Activated CD8-positive, alpha-beta T cell treated with anti-CD3 and anti-CD28 coated beads, Interleukin-2, amount 10 ng/mL, durations not matched to agents 7 days and 5 days (primary cell): ENCODE measurements around the gene GPX5. TPM values are rescaled to one million over a fixed set of nuclear protein-coding genes. Genes with fewer than 3 reads are reported as not detected.
"Not testable (repeated sequence)": the region's sequence is repeated elsewhere in the genome, so short reads cannot be mapped to it uniquely, and the experiment has no call there.

Experiments used
- ATAC-seq: fragments of 150-1000 bp; cut with Tn5 transposase; one replicate; pipeline ENCODE4 v1.10.0; 2021; ENCODE audit warnings: moderate library complexity
- CTCF ChIA-PET: fragments of 350-600 bp; sonication (Branson Sonifier 250); formaldehyde crosslinking; loops from one replicate; lab custom pipeline; 2021; ENCODE audit warnings: antibody characterized with exemption; lab: Charles Lee
- POLR2A ChIA-PET: fragments of 350-600 bp; sonication (Branson Sonifier 250); formaldehyde crosslinking; loops from one replicate; lab custom pipeline; 2021; ENCODE audit warnings: antibody characterized with exemption; lab: Charles Lee
- DNase-seq: peaks from one replicate; pipeline ENCODE4 v3.0.0-alpha.2; 2020
- H3K27ac Mint-ChIP-seq: one replicate; pipeline ENCODE4 v1.8.0; 2021; ENCODE audit warnings: mild to moderate bottlenecking, mixed read lengths
- H3K27me3 Mint-ChIP-seq: one replicate; pipeline ENCODE4 v1.8.0; 2021; ENCODE audit warnings: low read depth, mixed read lengths
- H3K36me3 Mint-ChIP-seq: one replicate; pipeline ENCODE4 v1.8.0; 2021; ENCODE audit warnings: low read depth, mixed read lengths
- H3K4me1 Mint-ChIP-seq: one replicate; pipeline ENCODE4 v1.8.0; 2021; ENCODE audit warnings: low read depth, mixed read lengths
- H3K4me3 Mint-ChIP-seq: one replicate; pipeline ENCODE4 v1.8.0; 2021; ENCODE audit warnings: mild to moderate bottlenecking, mixed read lengths
- H3K9me3 Mint-ChIP-seq: one replicate; pipeline ENCODE4 v1.8.0; 2022; ENCODE audit warnings: mixed read lengths; ENCODE audit not compliant: insufficient read depth
- total RNA-seq, 2 experiments: library from RNA; stranded (reverse); gene quantifications; one replicate each; pipeline ENCODE4 v1.2.3, GENCODE V29; 2021

Gene GPX5
- total RNA-seq, 2 experiments from 2014 or later, result not detected

GRCh38 chr6:28496099-28496779 is 29.4 kb upstream of the GPX5 start:
- Mint-ChIP-seq H3K27me3 (peaks cover 37% of the 10 kb centered on the region), H3K4me3 (no peak overlapping the region), H3K4me1 (peaks cover 5% of the 10 kb centered on the region), H3K36me3 (no peaks in the 10 kb centered on the region), H3K27ac (no peak overlapping the region), H3K9me3 (no peaks in the 10 kb centered on the region)
- DNase-seq (no peak), ATAC-seq (no peak)
- ChIA-PET CTCF (interaction anchor here (0.6 to 3.2 kb wide), 16 partner anchors 9 to 367 kb away, joined by 3 to 25 read pairs (median 4); no protein-coding TSS in a partner anchor), POLR2A (no interaction called here)

- ChIA-PET POLR2A (no interaction called here), CTCF (interaction anchor here (1.1 to 3.2 kb wide), 2 partner anchors 45 to 83 kb away, joined by 6 to 25 read pairs; no protein-coding TSS in a partner anchor)
- no peak overlapping the region for H3K27ac Mint-ChIP-seq
- ATAC-seq (no peak), DNase-seq (no peak)
- peaks cover 29% of the 10 kb centered on the region for H3K27me3 Mint-ChIP-seq
- H3K36me3 Mint-ChIP-seq, result no peaks in the 10 kb centered on the region
- no peak overlapping the region for H3K4me3 Mint-ChIP-seq
- peaks cover 5% of the 10 kb centered on the region for H3K4me1 Mint-ChIP-seq
- no peaks in the 10 kb centered on the region for H3K9me3 Mint-ChIP-seq
These were observed 28.4 kb upstream of the GPX5 start for GRCh38 chr6:28497306-28497705.

- H3K27me3 Mint-ChIP-seq, result peaks cover 26% of the 10 kb centered on the region
- ATAC-seq, result no peak
- CTCF ChIA-PET, result interaction anchor here (1.1 to 3.2 kb wide), 2 partner anchors 45 to 82 kb away, joined by 6 to 25 read pairs; no protein-coding TSS in a partner anchor
- H3K27ac Mint-ChIP-seq, result no peak overlapping the region
- H3K4me3 Mint-ChIP-seq, result no peak overlapping the region
- no peaks in the 10 kb centered on the region for H3K9me3 Mint-ChIP-seq
- no peak for DNase-seq
- peaks cover 5% of the 10 kb centered on the region for H3K4me1 Mint-ChIP-seq
- POLR2A ChIA-PET, result no interaction called here
- no peaks in the 10 kb centered on the region for H3K36me3 Mint-ChIP-seq
These were observed 27.8 kb upstream of the GPX5 start for GRCh38 chr6:28497893-28498292.

GRCh38 chr6:28501259-28501658 is 24.4 kb upstream of the GPX5 start:
- ChIA-PET POLR2A (no interaction called here), CTCF (no interaction called here)
- DNase-seq, result no peak
- peaks cover 3% of the 10 kb centered on the region for H3K4me1 Mint-ChIP-seq
- no peak for ATAC-seq
- H3K36me3 Mint-ChIP-seq, result no peaks in the 10 kb centered on the region
- no peaks in the 10 kb centered on the region for H3K9me3 Mint-ChIP-seq
- H3K4me3 Mint-ChIP-seq, result no peak overlapping the region
- H3K27me3 Mint-ChIP-seq, result peaks cover 26% of the 10 kb centered on the region
- H3K27ac Mint-ChIP-seq, result no peak overlapping the region

GRCh38 chr6:28502136-28502535 is 23.5 kb upstream of the GPX5 start:
- H3K9me3 Mint-ChIP-seq, H3K27ac Mint-ChIP-seq, H3K4me3 Mint-ChIP-seq, H3K36me3 Mint-ChIP-seq, POLR2A ChIA-PET, ATAC-seq, CTCF ChIA-PET, DNase-seq, H3K4me1 Mint-ChIP-seq: not testable (repeated sequence)
- peaks cover 30% of the 10 kb centered on the region for H3K27me3 Mint-ChIP-seq

GRCh38 chr6:28502709-28503305 is 22.9 kb upstream of the GPX5 start:
- ATAC-seq, H3K9me3 Mint-ChIP-seq, DNase-seq, CTCF ChIA-PET, POLR2A ChIA-PET, H3K36me3 Mint-ChIP-seq, H3K4me3 Mint-ChIP-seq, H3K27ac Mint-ChIP-seq: not testable (repeated sequence)
- peaks cover 17% of the 10 kb centered on the region for H3K4me1 Mint-ChIP-seq
- peaks cover 28% of the 10 kb centered on the region for H3K27me3 Mint-ChIP-seq

- no peak overlapping the region for H3K4me3 Mint-ChIP-seq
- H3K27ac Mint-ChIP-seq, result no peak overlapping the region
- DNase-seq, result no peak
- ChIA-PET POLR2A (no interaction called here), CTCF (interaction anchor here (0.8 to 1.5 kb wide), 2 partner anchors 10 to 381 kb away, joined by 3 to 9 read pairs; no protein-coding TSS in a partner anchor)
- no peaks in the 10 kb centered on the region for H3K9me3 Mint-ChIP-seq
- peaks cover 17% of the 10 kb centered on the region for H3K4me1 Mint-ChIP-seq
- no peaks in the 10 kb centered on the region for H3K36me3 Mint-ChIP-seq
- peaks cover 21% of the 10 kb centered on the region for H3K27me3 Mint-ChIP-seq
- ATAC-seq, result no peak
These were observed 19.9 kb upstream of the GPX5 start for GRCh38 chr6:28505733-28506132.

GRCh38 chr6:28506807-28507475 is 18.7 kb upstream of the GPX5 start:
- DNase-seq (no peak), ATAC-seq (peak; percentile 77)
- Mint-ChIP-seq H3K27ac (no peak overlapping the region), H3K27me3 (peaks cover 21% of the 10 kb centered on the region), H3K4me3 (no peak overlapping the region), H3K4me1 (peaks cover 17% of the 10 kb centered on the region), H3K9me3 (no peaks in the 10 kb centered on the region), H3K36me3 (no peaks in the 10 kb centered on the region)
- ChIA-PET CTCF (interaction anchor here (1.0 kb wide), 1 partner anchor 11 kb away, joined by 3 read pairs; no protein-coding TSS in a partner anchor), POLR2A (no interaction called here)

- CTCF ChIA-PET, result no interaction called here
- DNase-seq, result no peak
- Mint-ChIP-seq H3K36me3 (no peaks in the 10 kb centered on the region), H3K4me1 (peaks cover 11% of the 10 kb centered on the region), H3K27ac (no peak overlapping the region), H3K4me3 (no peak overlapping the region), H3K27me3 (peaks cover 40% of the 10 kb centered on the region), H3K9me3 (no peaks in the 10 kb centered on the region)
- POLR2A ChIA-PET, result no interaction called here
- no peak for ATAC-seq
These were observed 13.9 kb upstream of the GPX5 start for GRCh38 chr6:28511628-28512300.

- H3K9me3 Mint-ChIP-seq, ATAC-seq, DNase-seq, H3K4me3 Mint-ChIP-seq, H3K36me3 Mint-ChIP-seq, POLR2A ChIA-PET, H3K27ac Mint-ChIP-seq, CTCF ChIA-PET, H3K4me1 Mint-ChIP-seq: not testable (repeated sequence)
- H3K27me3 Mint-ChIP-seq, result peaks cover 40% of the 10 kb centered on the region
These were observed 13.3 kb upstream of the GPX5 start for GRCh38 chr6:28512387-28512786.

GRCh38 chr6:28515676-28516075 is 10.0 kb upstream of the GPX5 start, which contains the start of gene GPX6:
TSS of gene GPX6 (minus strand) at chr6:28515793. CDS start at chr6:28515743, 50 bp downstream.
- ChIA-PET CTCF (interaction anchor here (1.2 kb wide), 1 partner anchor 27 kb away, joined by 4 read pairs; no protein-coding TSS in a partner anchor), POLR2A (no interaction called here)
- ATAC-seq (no peak), DNase-seq (no peak)
- Mint-ChIP-seq H3K4me1 (no peaks in the 10 kb centered on the region), H3K27ac (no peak within 1 kb of the TSS), H3K9me3 (no peaks in the 10 kb centered on the region), H3K27me3 (peaks cover 55% of the 10 kb centered on the region), H3K4me3 (no peak within 1 kb of the TSS), H3K36me3 (no peaks in the 10 kb centered on the region)
